Stimulated activated naive CD8-positive, alpha-beta T cell treated with anti-CD3 and anti-CD28 coated beads, Interleukin-15, amount 100 ng/mL, for 72 hours (primary cell): ENCODE measurements around the gene CFAP161.
"Not testable (repeated sequence)": the region's sequence is repeated elsewhere in the genome, so short reads cannot be mapped to it uniquely, and the experiment has no call there.

Experiments used
- ATAC-seq: fragments of 150-1000 bp; cut with Tn5 transposase; 2 replicates; pipeline ENCODE4 v1.10.0; 2021; ENCODE audit warnings: mild to moderate bottlenecking, moderate library complexity
- DNase-seq, 2 donors: peaks; one replicate each; pipeline ENCODE4 v3.0.0; 2021 to 2022
- H3K27ac Mint-ChIP-seq, 2 donors: one replicate each; pipeline ENCODE4 v1.8.0; 2022; ENCODE audit warnings: mild to moderate bottlenecking in 2 of 2, mixed read lengths in 2 of 2, moderate library complexity in 2 of 2
- H3K27me3 Mint-ChIP-seq: one replicate; pipeline ENCODE4 v1.8.0; 2022; ENCODE audit warnings: mixed read lengths
- H3K4me1 Mint-ChIP-seq: one replicate; pipeline ENCODE4 v1.8.0; 2022; ENCODE audit warnings: mild to moderate bottlenecking, mixed read lengths
- H3K4me3 Mint-ChIP-seq, 2 donors: one replicate each; pipeline ENCODE4 v1.8.0; 2022; ENCODE audit warnings: mild to moderate bottlenecking in 2 of 2, mixed read lengths in 2 of 2, moderate library complexity in 1 of 2
- H3K9me3 Mint-ChIP-seq, 2 donors: one replicate each; pipeline ENCODE4 v1.8.0; 2022; ENCODE audit warnings: mixed read lengths in 2 of 2

CFAP161 gene

DNA sequence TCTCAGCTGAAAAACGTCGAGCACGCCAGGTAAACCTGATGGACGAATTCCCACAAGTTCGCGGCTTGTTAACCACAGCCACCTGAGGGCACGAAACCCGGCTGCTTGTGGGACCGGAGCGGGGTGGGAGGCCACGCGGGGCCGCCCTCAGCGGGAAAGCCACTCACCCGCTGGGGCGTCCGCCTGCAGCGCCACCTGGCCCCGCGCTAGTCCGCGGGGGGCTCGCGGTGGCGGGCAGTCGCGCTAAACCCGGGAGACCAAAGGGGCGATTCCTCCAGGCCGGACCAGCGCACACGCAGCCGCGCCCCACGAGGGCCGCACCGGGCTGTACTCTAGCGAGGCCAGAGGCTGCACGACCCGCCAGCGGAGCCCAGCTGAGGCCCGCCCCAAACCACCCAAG lies 15.7 kb upstream of the CFAP161 start:
- Mint-ChIP-seq H3K4me3 (no peak overlapping the region), H3K27ac (no peak overlapping the region), H3K4me1 (no peaks in the 10 kb centered on the region), H3K9me3 (no peaks in the 10 kb centered on the region), H3K27me3 (peaks cover 43% of the 10 kb centered on the region)
- ATAC-seq: no peak
- DNase-seq: no peak

DNA sequence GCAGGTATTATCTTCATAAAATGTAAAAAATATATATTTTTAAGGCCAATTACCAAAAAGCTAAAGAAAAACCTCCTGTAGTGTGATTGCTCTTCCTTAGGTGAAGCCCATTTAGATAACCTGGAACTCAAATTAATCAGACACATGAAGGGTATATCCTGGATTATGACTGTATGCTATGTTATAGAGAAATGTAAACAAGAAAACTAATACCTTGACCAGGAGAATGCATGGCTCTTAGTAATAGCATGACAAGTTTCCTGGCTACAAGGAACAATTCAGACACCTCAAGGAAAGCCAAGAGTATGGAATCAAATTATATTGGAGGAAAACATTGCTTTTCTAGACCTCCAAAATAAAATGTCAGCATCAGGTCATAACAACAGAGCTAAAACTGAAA lies 14.0 kb upstream of the CFAP161 start:
- ATAC-seq (no peak), DNase-seq (no peak)
- Mint-ChIP-seq H3K9me3 (no peaks in the 10 kb centered on the region), H3K27me3 (peaks cover 48% of the 10 kb centered on the region), H3K27ac (no peak overlapping the region), H3K4me1 (no peaks in the 10 kb centered on the region), H3K4me3 (no peak overlapping the region)

DNA sequence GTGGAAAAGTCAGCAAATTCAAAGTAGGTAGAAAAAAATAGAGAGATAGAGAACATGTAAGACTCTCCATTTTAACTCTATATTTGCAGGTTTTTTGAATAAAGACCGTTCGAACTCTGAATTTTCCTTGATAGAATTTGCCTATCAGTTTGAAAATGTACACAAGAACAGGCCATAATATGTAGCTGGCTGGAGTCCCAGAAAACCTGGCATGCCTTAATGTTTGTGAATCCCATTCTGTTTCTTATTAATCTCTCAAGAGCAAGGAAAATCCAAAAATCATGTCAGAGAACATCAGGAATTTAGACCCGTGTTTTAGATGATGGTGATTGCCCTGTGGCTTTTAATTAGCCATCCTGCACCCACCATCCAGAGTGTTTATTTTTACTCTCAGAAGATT lies 7.2 kb upstream of the CFAP161 start:
- H3K27me3 Mint-ChIP-seq: peaks cover 61% of the 10 kb centered on the region
- no peaks in the 10 kb centered on the region for H3K4me1 Mint-ChIP-seq
- no peak overlapping the region for H3K4me3 Mint-ChIP-seq
- DNase-seq (no peak), ATAC-seq (no peak)
- peaks cover 0 to 14% of the 10 kb centered on the region in 2 donors for H3K9me3 Mint-ChIP-seq
- no peak overlapping the region for H3K27ac Mint-ChIP-seq

DNA sequence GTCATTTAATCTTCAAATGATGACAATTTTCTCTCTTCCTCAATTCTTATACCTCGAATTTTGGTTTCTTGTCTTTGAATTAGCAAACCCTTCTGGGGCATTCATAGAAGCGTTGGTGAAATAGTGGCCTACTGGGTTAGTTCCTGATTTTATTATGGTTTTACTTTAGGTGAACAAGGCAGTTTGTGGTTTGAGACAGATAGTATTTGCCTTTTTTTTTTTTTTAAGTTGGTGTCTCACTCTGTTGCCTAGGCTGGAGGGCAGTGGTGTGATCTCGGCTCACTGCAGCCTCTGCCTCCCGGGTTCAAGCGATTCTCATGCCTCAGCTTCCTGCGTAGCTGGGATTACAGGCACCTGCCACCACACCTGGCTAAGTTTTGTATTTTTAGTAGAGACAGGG lies 7.4 kb downstream of the CFAP161 start:
- not testable (repeated sequence) for H3K9me3 Mint-ChIP-seq, H3K4me1 Mint-ChIP-seq, H3K4me3 Mint-ChIP-seq, DNase-seq, H3K27ac Mint-ChIP-seq, ATAC-seq
- peaks cover 29% of the 10 kb centered on the region for H3K27me3 Mint-ChIP-seq

DNA sequence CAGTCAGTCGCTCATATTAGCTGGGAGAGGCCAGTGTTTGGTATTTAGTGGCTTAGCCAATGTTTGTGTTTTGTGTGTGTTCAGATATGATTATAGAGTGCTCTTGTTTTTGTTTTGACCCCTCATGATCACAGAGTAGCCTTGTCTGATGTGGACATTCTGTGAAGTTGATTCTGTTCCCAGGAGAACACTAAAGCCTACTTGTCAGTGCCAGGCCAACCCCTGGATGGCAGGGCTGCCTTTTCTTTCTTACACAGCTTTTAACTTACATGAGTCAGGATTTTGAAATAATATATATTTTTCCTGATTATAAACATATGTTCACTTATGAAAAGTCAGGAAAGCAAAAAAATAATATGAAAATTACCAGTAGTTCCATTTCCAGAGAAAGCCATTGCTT lies 11.9 kb downstream of the CFAP161 start:
- H3K9me3 Mint-ChIP-seq: no peaks in the 10 kb centered on the region
- no peak overlapping the region for H3K4me3 Mint-ChIP-seq
- peaks cover 14% of the 10 kb centered on the region for H3K27me3 Mint-ChIP-seq
- ATAC-seq (no peak), DNase-seq (no peak)
- no peaks in the 10 kb centered on the region for H3K4me1 Mint-ChIP-seq
- peak overlapping the region in 1 of 2 donors; percentile 64 for H3K27ac Mint-ChIP-seq

DNA sequence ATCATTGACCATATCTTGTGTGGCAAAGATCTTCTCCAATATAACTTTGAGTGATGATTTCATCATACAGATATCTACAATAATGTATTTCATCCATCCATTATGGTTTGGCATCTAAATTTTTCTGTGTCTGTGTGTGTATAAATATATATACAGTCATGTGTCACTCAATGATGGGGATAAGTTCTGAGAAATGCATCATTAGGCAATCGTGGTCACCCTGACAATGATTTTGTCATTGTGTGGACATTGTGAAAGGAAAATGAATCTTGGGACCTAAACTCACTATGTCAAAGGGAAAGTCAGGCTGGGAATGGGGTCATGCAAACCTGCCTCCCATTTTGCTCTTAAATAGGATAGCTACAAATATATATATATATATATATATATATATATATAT lies 12.4 kb downstream of the CFAP161 start:
- Mint-ChIP-seq H3K9me3 (no peaks in the 10 kb centered on the region), H3K27ac (no peak overlapping the region), H3K27me3 (peaks cover 14% of the 10 kb centered on the region), H3K4me3 (no peak overlapping the region), H3K4me1 (no peaks in the 10 kb centered on the region)
- DNase-seq: no peak
- ATAC-seq: no peak

DNA sequence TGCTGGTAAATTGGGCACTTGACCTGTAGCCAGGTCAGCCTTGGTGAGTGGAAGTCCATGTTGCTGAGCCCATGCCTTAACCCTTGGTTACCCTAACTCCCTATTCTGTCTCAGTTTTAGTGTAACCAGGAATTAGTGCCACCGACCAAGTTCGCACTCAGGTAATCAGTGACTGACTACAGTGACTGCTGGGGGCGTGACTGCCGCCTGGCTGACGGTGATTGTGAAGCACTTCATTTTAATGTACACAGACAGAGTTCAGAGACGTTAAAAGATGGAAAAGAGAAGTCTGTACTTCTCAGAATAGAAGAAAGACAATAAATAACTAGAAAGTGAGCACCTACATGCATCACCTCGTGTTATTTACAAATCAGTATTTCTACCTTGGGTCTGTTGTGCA lies 17.3 kb downstream of the CFAP161 start:
- ATAC-seq (no peak), DNase-seq (no peak)
- Mint-ChIP-seq H3K4me3 (no peak overlapping the region), H3K27ac (no peak overlapping the region), H3K4me1 (no peaks in the 10 kb centered on the region), H3K9me3 (no peaks in the 10 kb centered on the region), H3K27me3 (no peaks in the 10 kb centered on the region)

DNA sequence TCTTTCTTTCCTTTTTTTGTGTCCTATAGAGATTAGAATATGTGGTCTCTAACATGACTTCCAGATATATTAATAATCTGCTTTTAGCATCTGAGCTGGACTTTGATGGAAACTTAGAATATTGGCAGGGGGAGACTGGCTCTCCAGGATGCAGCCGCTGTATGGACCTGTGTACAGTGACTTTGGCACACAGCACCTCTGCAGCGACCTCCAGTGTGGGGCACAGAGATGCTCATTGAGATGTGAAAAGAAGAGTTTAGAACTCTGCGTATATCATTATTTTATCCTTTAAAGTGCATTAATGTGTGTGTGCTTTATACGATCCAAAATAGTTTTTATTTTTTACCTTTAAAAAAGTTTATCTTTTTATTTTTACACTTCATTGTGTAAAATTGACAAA lies 18.3 kb downstream of the CFAP161 start:
- Mint-ChIP-seq H3K9me3 (no peaks in the 10 kb centered on the region), H3K4me1 (no peaks in the 10 kb centered on the region), H3K27ac (peak overlapping the region in 1 of 2 donors; percentile 13), H3K27me3 (no peaks in the 10 kb centered on the region), H3K4me3 (no peak overlapping the region)
- DNase-seq: no peak
- no peak for ATAC-seq

DNA sequence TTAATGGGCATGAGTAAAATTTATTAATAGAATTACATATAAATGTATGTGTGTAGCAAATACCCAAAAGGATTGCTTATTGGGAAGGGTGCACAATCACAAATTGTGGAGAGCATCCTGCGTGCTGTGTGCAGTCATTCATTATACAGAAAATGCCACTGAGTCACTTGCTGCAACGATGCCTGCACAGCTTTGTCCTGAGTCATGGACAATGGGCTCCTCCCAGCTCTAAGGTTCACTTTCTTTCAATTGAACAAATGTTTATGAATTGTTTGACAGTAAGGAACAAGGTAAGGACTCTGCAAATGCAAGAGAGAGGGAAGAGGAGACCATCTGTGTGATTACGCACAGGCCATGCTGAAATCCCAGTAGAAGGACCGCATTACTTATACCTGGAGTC lies 18.7 kb downstream of the CFAP161 start:
- no peak overlapping the region for H3K4me3 Mint-ChIP-seq
- no peak for ATAC-seq
- H3K9me3 Mint-ChIP-seq: no peaks in the 10 kb centered on the region
- no peak for DNase-seq
- H3K27ac Mint-ChIP-seq: no peak overlapping the region
- H3K4me1 Mint-ChIP-seq: no peaks in the 10 kb centered on the region
- H3K27me3 Mint-ChIP-seq: no peaks in the 10 kb centered on the region

DNA sequence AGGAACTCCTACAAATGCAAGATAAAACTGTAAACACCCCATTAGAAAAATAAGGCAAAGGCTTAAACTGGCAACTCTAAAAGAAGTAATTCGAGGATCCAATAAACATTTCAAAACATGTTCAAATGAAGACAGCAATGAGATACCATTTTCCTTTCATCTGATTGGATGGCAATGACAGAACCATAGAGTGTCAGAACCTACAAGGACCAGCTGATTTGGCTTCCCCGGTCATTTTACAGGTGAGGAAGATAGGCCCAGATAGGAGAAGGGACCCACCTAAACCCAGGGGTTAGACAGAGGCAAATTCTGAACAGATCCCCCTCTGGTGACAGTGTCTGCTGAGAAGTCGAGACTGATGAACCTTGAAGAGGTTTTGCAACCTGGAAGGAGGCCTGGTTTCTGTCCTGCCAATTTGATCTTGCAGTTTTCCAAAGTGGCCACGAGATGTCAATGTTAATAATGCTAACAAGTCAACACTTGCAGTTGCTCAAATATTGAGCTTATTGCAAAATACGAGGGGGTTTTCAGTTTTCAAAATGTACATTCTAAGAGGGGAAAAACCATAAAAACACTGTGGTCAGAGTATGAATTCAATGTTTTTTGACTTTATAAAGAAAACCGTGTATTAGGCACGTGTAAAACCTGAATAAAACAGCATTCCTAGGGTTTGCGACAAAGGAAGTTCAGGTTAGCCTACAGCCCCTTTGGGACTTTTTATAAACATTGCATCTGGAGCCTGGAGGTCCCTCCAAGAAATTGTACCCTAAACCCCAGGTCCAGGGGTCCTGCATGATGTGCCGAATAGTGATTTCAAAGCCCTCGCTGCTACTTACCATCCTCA lies 21.5 kb downstream of the CFAP161 start:
- no peaks in the 10 kb centered on the region for H3K9me3 Mint-ChIP-seq
- no peaks in the 10 kb centered on the region for H3K27me3 Mint-ChIP-seq
- H3K4me3 Mint-ChIP-seq: no peak overlapping the region
- ATAC-seq (peak; percentile 58), DNase-seq (peak in 1 of 2 donors; percentile 25)
- peaks cover 1% of the 10 kb centered on the region for H3K4me1 Mint-ChIP-seq
- no peak overlapping the region for H3K27ac Mint-ChIP-seq

DNA sequence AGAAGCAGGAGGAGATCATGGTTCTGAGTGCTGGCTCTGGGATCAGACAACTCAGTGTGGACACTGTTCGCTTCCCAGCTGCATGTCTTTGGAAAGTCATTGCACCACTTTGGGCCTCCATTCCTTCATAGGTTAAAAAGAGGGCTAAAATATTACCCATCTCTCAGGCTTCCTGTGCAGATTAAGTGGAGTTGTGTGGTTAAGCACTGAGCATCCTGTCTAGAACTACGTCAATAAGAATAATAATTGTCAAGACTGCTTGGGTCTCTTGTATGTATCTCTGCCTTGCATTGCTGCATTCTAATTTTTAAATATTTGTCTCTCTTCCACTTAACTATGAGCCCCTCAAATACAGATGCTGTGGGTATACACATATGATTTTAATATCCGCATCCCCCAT lies 22.3 kb downstream of the CFAP161 start:
- Mint-ChIP-seq H3K27ac (no peak overlapping the region), H3K4me3 (no peak overlapping the region), H3K4me1 (peaks cover 8% of the 10 kb centered on the region), H3K27me3 (no peaks in the 10 kb centered on the region), H3K9me3 (no peaks in the 10 kb centered on the region)
- ATAC-seq (no peak), DNase-seq (no peak)

DNA sequence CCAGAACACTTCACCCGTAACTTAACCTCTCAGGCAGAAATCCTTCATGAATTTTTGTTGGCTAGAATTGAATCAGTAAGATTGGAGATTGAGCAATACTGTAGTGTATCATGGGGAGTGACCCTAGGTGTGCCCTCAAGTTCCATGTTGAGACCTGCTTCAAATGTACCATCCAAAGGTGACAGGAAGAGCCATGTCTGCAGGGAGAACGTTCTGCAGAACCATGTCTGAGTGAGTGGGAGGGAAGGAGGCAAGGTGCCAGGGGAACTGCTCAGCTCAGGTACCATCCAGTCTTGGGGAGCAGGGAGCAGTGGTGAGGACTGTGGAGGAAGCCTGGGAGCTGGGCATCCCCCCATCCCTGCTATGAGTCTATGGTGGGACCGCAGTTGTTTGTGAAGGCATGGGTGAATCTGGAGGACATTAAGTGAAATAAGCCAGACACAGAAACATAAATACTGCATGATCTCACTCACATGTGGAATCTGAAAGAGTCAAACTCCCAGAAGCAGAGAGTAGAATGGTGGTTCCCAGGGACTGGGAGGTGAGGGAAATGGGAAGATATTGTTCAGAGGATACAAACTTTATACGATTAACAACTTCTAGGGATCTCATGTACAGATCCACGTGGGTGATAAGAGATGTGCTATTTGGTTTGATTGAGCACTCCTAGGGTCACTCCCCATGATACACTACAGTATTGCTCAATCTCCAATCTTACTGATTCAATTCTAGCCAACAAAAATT lies 23.3 kb downstream of the CFAP161 start:
- Mint-ChIP-seq H3K4me3 (no peak overlapping the region), H3K9me3 (no peaks in the 10 kb centered on the region), H3K27ac (peak overlapping the region in 1 of 2 donors; percentile 5), H3K4me1 (peaks cover 19% of the 10 kb centered on the region), H3K27me3 (no peaks in the 10 kb centered on the region)
- DNase-seq: no peak
- ATAC-seq: no peak

DNA sequence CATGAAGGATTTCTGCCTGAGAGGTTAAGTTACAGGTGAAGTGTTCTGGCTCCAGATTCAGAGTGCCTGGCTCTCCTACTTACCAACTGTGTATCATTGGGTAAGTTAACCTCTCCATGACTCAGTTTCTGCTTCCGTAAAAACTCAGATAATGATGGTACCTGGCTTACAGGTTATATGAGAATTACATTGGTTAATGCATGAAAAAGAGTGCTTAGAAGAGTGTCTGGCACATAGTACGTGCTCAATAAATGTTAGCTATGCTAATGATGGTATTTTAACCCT lies 23.8 kb downstream of the CFAP161 start:
- DNase-seq: no peak
- H3K27me3 Mint-ChIP-seq: no peaks in the 10 kb centered on the region
- H3K4me1 Mint-ChIP-seq: peaks cover 21% of the 10 kb centered on the region
- no peak for ATAC-seq
- H3K9me3 Mint-ChIP-seq: no peaks in the 10 kb centered on the region
- H3K27ac Mint-ChIP-seq: no peak overlapping the region
- no peak overlapping the region for H3K4me3 Mint-ChIP-seq

DNA sequence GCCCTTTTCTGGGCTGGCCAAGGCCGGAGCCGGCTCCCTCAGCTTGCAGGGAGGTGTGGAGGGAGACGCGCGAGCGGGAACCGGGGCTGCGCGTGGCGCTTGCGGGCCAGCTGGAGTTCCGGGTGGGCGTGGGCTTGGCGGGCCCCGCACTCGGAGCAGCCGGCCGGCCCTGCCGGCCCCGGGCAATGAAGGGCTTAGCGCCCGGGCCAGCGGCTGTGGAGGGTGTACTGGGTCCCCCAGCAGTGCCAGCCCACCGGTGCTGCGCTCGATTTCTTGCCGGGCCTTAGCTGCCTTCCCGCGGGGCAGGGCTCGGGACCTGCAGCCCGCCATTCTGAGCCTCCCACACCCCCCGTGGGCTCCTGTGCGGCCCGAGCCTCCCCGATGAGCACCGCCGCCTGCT lies 24.5 kb downstream of the CFAP161 start:
- H3K9me3 Mint-ChIP-seq, H3K27me3 Mint-ChIP-seq, H3K4me3 Mint-ChIP-seq: not testable (repeated sequence)

DNA sequence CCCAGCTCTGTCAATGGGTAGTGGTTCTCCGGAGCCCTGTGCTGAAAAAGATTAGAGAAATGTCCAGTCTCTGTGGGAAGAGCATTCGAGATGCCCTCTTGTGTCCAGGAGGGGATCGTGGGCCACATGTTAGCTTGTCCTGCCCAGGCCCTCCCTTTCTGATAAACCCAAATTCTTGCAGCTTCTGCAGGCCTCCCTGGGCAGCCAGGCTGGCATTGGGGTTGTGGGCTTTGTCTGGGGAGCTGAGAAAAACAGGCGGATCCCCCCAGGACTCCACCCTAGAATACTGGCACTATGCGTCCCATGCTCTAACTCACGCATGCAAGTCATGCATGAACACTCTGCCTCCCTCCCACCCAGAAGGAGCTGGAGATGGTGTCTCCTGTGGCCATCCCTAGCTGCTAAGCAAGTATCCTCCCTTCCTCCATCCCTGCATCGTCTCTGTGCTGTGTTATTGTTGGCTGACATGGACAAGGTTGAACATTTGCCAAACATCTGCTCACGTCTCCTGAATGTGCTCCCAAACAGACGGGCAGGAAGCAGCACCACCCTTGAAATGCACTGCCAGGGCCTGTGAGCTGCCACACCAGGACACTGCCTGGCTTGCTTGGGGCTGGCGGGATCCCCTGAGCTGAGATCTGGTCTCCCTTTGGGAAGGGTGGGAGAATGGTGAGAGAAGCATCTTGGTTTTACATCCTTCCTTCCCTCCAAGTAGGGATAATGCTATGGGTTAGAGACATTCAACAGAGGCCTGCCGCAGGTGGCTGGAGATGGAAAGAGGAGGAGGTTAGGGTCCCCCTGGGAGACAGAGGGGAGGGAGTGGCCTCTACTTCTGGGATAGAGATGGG lies 26.5 kb downstream of the CFAP161 start:
- DNase-seq: no peak
- Mint-ChIP-seq H3K4me1 (peaks cover 29% of the 10 kb centered on the region), H3K9me3 (no peaks in the 10 kb centered on the region), H3K4me3 (no peak overlapping the region), H3K27me3 (peaks cover 5% of the 10 kb centered on the region), H3K27ac (no peak overlapping the region)
- peak; percentile 13 for ATAC-seq

More for the DNA sequence above, 24.5 kb downstream of the CFAP161 start:
- peaks cover 21% of the 10 kb centered on the region for H3K4me1 Mint-ChIP-seq
- ATAC-seq, DNase-seq, H3K27ac Mint-ChIP-seq: not testable (repeated sequence)
